GM23338 (cell line): ENCODE data around the gene DPM1. TPM values are rescaled to one million over a fixed set of nuclear protein-coding genes. Genes with fewer than 3 reads are reported as not detected.
A peak's percentile ranks its signal among the peaks of the same experiment; 100 is the strongest.

ENCODE experiments used
- ATAC-seq: fragments of 200-7000 bp; cut with Tn5 transposase; 3 replicates; pipeline ENCODE4 v1.9.1; 2020
- DNase-seq: peaks from one replicate; pipeline ENCODE4 v3.0.0-alpha.2; 2015; ENCODE audit warnings: low spot score
- H2AFZ ChIP-seq: fragments of 200-600 bp; sonication (generic); 2 replicates; pipeline ENCODE4 v1.8.0; 2016; ENCODE audit warnings: antibody characterized with exemption, mild to moderate bottlenecking, moderate library complexity
- H3F3A ChIP-seq: fragments of 200-600 bp; sonication (generic); replicated peaks from 2 replicates; pipeline ENCODE4 v1.8.0; 2017; ENCODE audit warnings: antibody characterized with exemption, mixed run types, low read depth
- H3K27ac ChIP-seq: fragments of 200-600 bp; sonication (generic); 2 replicates; pipeline ENCODE4 v1.6.1; 2016; ENCODE audit warnings: low read depth
- H3K27me3 ChIP-seq: fragments of 200-600 bp; sonication (generic); 2 replicates; pipeline ENCODE4 v1.8.0; 2016; ENCODE audit warnings: mild to moderate bottlenecking, mixed run types, moderate library complexity; ENCODE audit not compliant: insufficient read depth
- H3K36me3 ChIP-seq: fragments of 200-600 bp; sonication (generic); 2 replicates; pipeline ENCODE4 v1.8.0; 2016; ENCODE audit warnings: mild to moderate bottlenecking; ENCODE audit not compliant: insufficient read depth
- H3K4me1 ChIP-seq: fragments of 200-600 bp; sonication (generic); 2 replicates; pipeline ENCODE4 v1.8.0; 2016; ENCODE audit warnings: mild to moderate bottlenecking, moderate library complexity; ENCODE audit not compliant: insufficient read depth
- H3K4me2 ChIP-seq: fragments of 200-600 bp; sonication (generic); 2 replicates; pipeline ENCODE4 v1.7.1; 2017; ENCODE audit warnings: mixed run types
- H3K4me3 ChIP-seq: fragments of 200-600 bp; sonication (generic); 2 replicates; pipeline ENCODE4 v1.6.1; 2016; ENCODE audit warnings: mixed run types
- H3K79me2 ChIP-seq: fragments of 200-600 bp; sonication (generic); replicated peaks from 2 replicates; pipeline ENCODE4 v1.8.0; 2017; ENCODE audit warnings: mild to moderate bottlenecking; ENCODE audit not compliant: insufficient read depth
- H3K9me2 ChIP-seq: fragments of 200-600 bp; sonication (generic); 2 replicates; pipeline ENCODE4 v1.8.0; 2017; ENCODE audit not compliant: insufficient read depth
- H4K20me1 ChIP-seq: fragments of 200-600 bp; sonication (generic); replicated peaks from 2 replicates; pipeline ENCODE4 v1.8.0; 2017; ENCODE audit warnings: mild to moderate bottlenecking; ENCODE audit not compliant: insufficient read depth
- H3K27ac Mint-ChIP-seq: 2 replicates; pipeline ENCODE4 v1.8.0; 2020; ENCODE audit warnings: inconsistent platforms, mild to moderate bottlenecking, moderate library complexity, mixed read lengths
- H3K27me3 Mint-ChIP-seq: 3 replicates; pipeline ENCODE4 v1.8.0; 2022; ENCODE audit warnings: low read depth, mild to moderate bottlenecking, moderate library complexity, mixed read lengths, inconsistent platforms; ENCODE audit not compliant: insufficient read depth, poor library complexity
- H3K36me3 Mint-ChIP-seq: 3 replicates; pipeline ENCODE4 v1.8.0; 2021; ENCODE audit warnings: low read depth, mild to moderate bottlenecking, inconsistent platforms, moderate library complexity, mixed read lengths
- H3K4me1 Mint-ChIP-seq: 3 replicates; pipeline ENCODE4 v1.8.0; 2020; ENCODE audit warnings: mild to moderate bottlenecking, inconsistent platforms, mixed read lengths
- H3K4me3 Mint-ChIP-seq: 3 replicates; pipeline ENCODE4 v1.8.0; 2021; ENCODE audit warnings: moderate library complexity, mild to moderate bottlenecking, inconsistent platforms, mixed read lengths
- H3K9me3 Mint-ChIP-seq: 3 replicates; pipeline ENCODE4 v1.8.0; 2020; ENCODE audit warnings: moderate library complexity, mild to moderate bottlenecking, inconsistent platforms, mixed read lengths
- CREB1 ChIP-seq: fragments of 250-450 bp; sonication (Bioruptor Pico); IDR thresholded peaks from 2 replicates; pipeline ENCODE4 v1.5.0; 2020; ENCODE audit warnings: low read depth, mild to moderate bottlenecking, moderate library complexity
- EZH2 ChIP-seq: fragments of 200-600 bp; sonication (generic); IDR thresholded peaks from one replicate; pipeline ENCODE4 v1.8.0; 2017; ENCODE audit warnings: antibody characterized with exemption, mild to moderate bottlenecking, low read depth; ENCODE audit not compliant: unreplicated experiment
- EZH2phosphoT487 ChIP-seq: fragments of 200-600 bp; sonication (generic); IDR thresholded peaks from one replicate; pipeline ENCODE4 v1.8.1; 2018; ENCODE audit warnings: antibody characterized with exemption; ENCODE audit not compliant: unreplicated experiment
- JUNB ChIP-seq: IDR thresholded peaks from one replicate; pipeline ENCODE4 v1.6.1; 2016; ENCODE audit warnings: antibody characterized with exemption; ENCODE audit not compliant: unreplicated experiment
- NANOG ChIP-seq: IDR thresholded peaks from 2 replicates; pipeline ENCODE4 v1.6.1; 2016; ENCODE audit warnings: antibody characterized with exemption, borderline replicate concordance
- POLR2AphosphoS5 ChIP-seq: IDR thresholded peaks from 2 replicates; pipeline ENCODE4 v1.6.1; 2016; ENCODE audit warnings: antibody characterized with exemption, low read depth
- STAT1 ChIP-seq: IDR thresholded peaks from one replicate; pipeline ENCODE4 v1.6.1; 2016; ENCODE audit warnings: antibody characterized with exemption; ENCODE audit not compliant: unreplicated experiment
- ZNF114 ChIP-seq: fragments of 250-450 bp; sonication (Bioruptor Pico); IDR thresholded peaks from 2 replicates; pipeline ENCODE4 v1.5.0; 2020; ENCODE audit warnings: mild to moderate bottlenecking, moderate library complexity
- ZNF331 ChIP-seq: fragments of 250-450 bp; sonication (Bioruptor Pico); IDR thresholded peaks from 2 replicates; pipeline ENCODE4 v1.5.0; 2020; ENCODE audit warnings: low read depth, mild to moderate bottlenecking, moderate library complexity
- polyA plus RNA-seq: library from polyadenylated mRNA; unstranded; fragments of >200 nt; fragmentation: Nextera tagmentation; extraction: Ambion mirVana; gene quantifications from 2 replicates; pipeline ENCODE4 v1.2.1, GENCODE V29; 2016
- total RNA-seq: library from RNA; depleted of rRNA; stranded (reverse); fragments of >200 nt; shearing (Covaris generic); gene quantifications from 2 replicates; pipeline ENCODE4 v1.2.3, GENCODE V29; 2014
- TF ChIP-seq, protein P1 (sequence below): IDR thresholded peaks from 2 replicates; pipeline ENCODE4 v1.6.1; 2016; ENCODE audit warnings: antibody characterized with exemption
- TF ChIP-seq, protein P2 (sequence below): fragments of 250-450 bp; sonication (Bioruptor Pico); IDR thresholded peaks from 2 replicates; pipeline ENCODE4 v1.5.0; 2020; ENCODE audit warnings: mild to moderate bottlenecking, moderate library complexity
- TF ChIP-seq, protein P3 (sequence below), 2 experiments: fragments of 200-600 bp in 1 of 2; sonication (generic) in 1 of 2; conservative IDR thresholded peaks; 2 replicates each; pipeline versions ENCODE4 v1.5.1 to v1.6.1; 2016 to 2017; ENCODE audit warnings: antibody characterized with exemption in 2 of 2, low read depth in 2 of 2, mild to moderate bottlenecking in 2 of 2, moderate library complexity in 1 of 2
- TF ChIP-seq, protein P4 (sequence below): IDR thresholded peaks from one replicate; pipeline ENCODE4 v1.6.1; 2018; ENCODE audit warnings: antibody characterized with exemption; ENCODE audit not compliant: unreplicated experiment

Gene DPM1
- total and polyA plus RNA-seq, 2 experiments from 2014 or later: 71.7 to 130 TPM

DNA sequence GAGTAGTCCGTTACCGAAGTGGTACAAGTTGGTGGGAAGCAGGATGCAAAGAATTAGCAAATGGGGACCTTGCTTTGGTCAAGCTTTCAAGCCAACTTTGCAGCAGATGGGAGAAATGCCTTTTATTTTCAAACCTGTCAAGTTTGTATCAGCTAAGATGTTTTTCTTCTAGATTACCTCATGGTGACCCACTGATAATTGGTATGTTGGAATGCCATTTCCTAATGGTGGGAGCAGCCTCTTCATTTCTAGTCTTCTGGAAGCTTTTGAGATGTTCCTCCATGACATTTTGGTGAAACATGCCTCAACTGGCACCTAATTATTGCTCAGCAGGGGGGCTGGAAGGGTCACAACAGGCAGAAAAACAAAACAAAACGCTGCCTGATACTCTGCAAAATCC lies 70.8 kb downstream of the DPM1 start:
- Histone ChIP-seq H3K9me2 (no peaks in the 10 kb centered on the region), H3K4me2 (no peak overlapping the region), H2AFZ (no peak overlapping the region), H3K27me3 (no peaks in the 10 kb centered on the region), H3K36me3 (peaks cover 24% of the 10 kb centered on the region; the same call in 1 of the 2 replicates), H3K4me1 (no peaks in the 10 kb centered on the region; the same call in 1 of the 2 replicates), H3K79me2 (peaks cover 10% of the 10 kb centered on the region), H3F3A (peaks cover 36% of the 10 kb centered on the region), H4K20me1 (peaks cover 51% of the 10 kb centered on the region), H3K27ac (0 out of 2 replicates have a peak overlapping the region, but pooled peaks have one; percentile 19), H3K4me3 (no peak overlapping the region)
- Mint-ChIP-seq H3K36me3 (peaks cover 47% of the 10 kb centered on the region), H3K27ac (no peak overlapping the region), H3K4me3 (no peak overlapping the region), H3K9me3 (no peaks in the 10 kb centered on the region), H3K27me3 (peaks cover 6% of the 10 kb centered on the region), H3K4me1 (peaks cover 6% of the 10 kb centered on the region)
- DNase-seq: no peak
- TF ChIP-seq POLR2AphosphoS5: no peak; the same call in 1 of the 2 replicates
- no peak for TF ChIP-seq CREB1
- TF ChIP-seq ZNF331 (CRISPR knock-in tag): no peak
- TF ChIP-seq, protein P1, sequence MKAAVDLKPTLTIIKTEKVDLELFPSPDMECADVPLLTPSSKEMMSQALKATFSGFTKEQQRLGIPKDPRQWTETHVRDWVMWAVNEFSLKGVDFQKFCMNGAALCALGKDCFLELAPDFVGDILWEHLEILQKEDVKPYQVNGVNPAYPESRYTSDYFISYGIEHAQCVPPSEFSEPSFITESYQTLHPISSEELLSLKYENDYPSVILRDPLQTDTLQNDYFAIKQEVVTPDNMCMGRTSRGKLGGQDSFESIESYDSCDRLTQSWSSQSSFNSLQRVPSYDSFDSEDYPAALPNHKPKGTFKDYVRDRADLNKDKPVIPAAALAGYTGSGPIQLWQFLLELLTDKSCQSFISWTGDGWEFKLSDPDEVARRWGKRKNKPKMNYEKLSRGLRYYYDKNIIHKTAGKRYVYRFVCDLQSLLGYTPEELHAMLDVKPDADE: no peak
- no peak for TF ChIP-seq ZNF114
- no peak for TF ChIP-seq STAT1
- TF ChIP-seq EZH2phosphoT487: no peak
- TF ChIP-seq, protein P2, sequence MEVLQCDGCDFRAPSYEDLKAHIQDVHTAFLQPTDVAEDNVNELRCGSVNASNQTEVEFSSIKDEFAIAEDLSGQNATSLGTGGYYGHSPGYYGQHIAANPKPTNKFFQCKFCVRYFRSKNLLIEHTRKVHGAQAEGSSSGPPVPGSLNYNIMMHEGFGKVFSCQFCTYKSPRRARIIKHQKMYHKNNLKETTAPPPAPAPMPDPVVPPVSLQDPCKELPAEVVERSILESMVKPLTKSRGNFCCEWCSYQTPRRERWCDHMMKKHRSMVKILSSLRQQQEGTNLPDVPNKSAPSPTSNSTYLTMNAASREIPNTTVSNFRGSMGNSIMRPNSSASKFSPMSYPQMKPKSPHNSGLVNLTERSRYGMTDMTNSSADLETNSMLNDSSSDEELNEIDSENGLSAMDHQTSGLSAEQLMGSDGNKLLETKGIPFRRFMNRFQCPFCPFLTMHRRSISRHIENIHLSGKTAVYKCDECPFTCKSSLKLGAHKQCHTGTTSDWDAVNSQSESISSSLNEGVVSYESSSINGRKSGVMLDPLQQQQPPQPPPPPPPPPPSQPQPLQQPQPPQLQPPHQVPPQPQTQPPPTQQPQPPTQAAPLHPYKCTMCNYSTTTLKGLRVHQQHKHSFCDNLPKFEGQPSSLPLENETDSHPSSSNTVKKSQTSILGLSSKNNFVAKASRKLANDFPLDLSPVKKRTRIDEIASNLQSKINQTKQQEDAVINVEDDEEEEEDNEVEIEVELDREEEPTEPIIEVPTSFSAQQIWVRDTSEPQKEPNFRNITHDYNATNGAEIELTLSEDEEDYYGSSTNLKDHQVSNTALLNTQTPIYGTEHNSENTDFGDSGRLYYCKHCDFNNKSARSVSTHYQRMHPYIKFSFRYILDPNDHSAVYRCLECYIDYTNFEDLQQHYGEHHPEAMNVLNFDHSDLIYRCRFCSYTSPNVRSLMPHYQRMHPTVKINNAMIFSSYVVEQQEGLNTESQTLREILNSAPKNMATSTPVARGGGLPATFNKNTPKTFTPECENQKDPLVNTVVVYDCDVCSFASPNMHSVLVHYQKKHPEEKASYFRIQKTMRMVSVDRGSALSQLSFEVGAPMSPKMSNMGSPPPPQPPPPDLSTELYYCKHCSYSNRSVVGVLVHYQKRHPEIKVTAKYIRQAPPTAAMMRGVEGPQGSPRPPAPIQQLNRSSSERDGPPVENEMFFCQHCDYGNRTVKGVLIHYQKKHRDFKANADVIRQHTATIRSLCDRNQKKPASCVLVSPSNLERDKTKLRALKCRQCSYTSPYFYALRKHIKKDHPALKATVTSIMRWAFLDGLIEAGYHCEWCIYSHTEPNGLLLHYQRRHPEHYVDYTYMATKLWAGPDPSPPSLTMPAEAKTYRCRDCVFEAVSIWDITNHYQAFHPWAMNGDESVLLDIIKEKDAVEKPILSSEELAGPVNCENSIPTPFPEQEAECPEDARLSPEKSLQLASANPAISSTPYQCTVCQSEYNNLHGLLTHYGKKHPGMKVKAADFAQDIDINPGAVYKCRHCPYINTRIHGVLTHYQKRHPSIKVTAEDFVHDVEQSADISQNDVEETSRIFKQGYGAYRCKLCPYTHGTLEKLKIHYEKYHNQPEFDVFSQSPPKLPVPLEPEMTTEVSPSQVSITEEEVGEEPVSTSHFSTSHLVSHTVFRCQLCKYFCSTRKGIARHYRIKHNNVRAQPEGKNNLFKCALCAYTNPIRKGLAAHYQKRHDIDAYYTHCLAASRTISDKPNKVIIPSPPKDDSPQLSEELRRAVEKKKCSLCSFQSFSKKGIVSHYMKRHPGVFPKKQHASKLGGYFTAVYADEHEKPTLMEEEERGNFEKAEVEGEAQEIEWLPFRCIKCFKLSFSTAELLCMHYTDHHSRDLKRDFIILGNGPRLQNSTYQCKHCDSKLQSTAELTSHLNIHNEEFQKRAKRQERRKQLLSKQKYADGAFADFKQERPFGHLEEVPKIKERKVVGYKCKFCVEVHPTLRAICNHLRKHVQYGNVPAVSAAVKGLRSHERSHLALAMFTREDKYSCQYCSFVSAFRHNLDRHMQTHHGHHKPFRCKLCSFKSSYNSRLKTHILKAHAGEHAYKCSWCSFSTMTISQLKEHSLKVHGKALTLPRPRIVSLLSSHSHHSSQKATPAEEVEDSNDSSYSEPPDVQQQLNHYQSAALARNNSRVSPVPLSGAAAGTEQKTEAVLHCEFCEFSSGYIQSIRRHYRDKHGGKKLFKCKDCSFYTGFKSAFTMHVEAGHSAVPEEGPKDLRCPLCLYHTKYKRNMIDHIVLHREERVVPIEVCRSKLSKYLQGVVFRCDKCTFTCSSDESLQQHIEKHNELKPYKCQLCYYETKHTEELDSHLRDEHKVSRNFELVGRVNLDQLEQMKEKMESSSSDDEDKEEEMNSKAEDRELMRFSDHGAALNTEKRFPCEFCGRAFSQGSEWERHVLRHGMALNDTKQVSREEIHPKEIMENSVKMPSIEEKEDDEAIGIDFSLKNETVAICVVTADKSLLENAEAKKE: no peak
- no peak for TF ChIP-seq NANOG
- no peak for TF ChIP-seq JUNB
- no peak for TF ChIP-seq EZH2
- TF ChIP-seq, protein P3, sequence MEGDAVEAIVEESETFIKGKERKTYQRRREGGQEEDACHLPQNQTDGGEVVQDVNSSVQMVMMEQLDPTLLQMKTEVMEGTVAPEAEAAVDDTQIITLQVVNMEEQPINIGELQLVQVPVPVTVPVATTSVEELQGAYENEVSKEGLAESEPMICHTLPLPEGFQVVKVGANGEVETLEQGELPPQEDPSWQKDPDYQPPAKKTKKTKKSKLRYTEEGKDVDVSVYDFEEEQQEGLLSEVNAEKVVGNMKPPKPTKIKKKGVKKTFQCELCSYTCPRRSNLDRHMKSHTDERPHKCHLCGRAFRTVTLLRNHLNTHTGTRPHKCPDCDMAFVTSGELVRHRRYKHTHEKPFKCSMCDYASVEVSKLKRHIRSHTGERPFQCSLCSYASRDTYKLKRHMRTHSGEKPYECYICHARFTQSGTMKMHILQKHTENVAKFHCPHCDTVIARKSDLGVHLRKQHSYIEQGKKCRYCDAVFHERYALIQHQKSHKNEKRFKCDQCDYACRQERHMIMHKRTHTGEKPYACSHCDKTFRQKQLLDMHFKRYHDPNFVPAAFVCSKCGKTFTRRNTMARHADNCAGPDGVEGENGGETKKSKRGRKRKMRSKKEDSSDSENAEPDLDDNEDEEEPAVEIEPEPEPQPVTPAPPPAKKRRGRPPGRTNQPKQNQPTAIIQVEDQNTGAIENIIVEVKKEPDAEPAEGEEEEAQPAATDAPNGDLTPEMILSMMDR (conservative IDR thresholded peaks at IDR 0.05; ENCODE audit: low read depth in 2 of 2): no peak
- TF ChIP-seq, protein P4, sequence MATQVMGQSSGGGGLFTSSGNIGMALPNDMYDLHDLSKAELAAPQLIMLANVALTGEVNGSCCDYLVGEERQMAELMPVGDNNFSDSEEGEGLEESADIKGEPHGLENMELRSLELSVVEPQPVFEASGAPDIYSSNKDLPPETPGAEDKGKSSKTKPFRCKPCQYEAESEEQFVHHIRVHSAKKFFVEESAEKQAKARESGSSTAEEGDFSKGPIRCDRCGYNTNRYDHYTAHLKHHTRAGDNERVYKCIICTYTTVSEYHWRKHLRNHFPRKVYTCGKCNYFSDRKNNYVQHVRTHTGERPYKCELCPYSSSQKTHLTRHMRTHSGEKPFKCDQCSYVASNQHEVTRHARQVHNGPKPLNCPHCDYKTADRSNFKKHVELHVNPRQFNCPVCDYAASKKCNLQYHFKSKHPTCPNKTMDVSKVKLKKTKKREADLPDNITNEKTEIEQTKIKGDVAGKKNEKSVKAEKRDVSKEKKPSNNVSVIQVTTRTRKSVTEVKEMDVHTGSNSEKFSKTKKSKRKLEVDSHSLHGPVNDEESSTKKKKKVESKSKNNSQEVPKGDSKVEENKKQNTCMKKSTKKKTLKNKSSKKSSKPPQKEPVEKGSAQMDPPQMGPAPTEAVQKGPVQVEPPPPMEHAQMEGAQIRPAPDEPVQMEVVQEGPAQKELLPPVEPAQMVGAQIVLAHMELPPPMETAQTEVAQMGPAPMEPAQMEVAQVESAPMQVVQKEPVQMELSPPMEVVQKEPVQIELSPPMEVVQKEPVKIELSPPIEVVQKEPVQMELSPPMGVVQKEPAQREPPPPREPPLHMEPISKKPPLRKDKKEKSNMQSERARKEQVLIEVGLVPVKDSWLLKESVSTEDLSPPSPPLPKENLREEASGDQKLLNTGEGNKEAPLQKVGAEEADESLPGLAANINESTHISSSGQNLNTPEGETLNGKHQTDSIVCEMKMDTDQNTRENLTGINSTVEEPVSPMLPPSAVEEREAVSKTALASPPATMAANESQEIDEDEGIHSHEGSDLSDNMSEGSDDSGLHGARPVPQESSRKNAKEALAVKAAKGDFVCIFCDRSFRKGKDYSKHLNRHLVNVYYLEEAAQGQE: no peak
- ATAC-seq: no peak
